NCI-H2227 (cell line): Measurements from ENCODE around the gene TBC1D1.
"Not testable (repeated sequence)": the region's sequence is repeated elsewhere in the genome, so short reads cannot be mapped to it uniquely, and the experiment has no call there.

Experiments used
- DNase-seq: peaks from one replicate; lab custom pipeline; 2025; ENCODE audit not compliant: unreplicated experiment; lab: John Stamatoyannopoulos, UW

The TBC1D1 gene

DNA sequence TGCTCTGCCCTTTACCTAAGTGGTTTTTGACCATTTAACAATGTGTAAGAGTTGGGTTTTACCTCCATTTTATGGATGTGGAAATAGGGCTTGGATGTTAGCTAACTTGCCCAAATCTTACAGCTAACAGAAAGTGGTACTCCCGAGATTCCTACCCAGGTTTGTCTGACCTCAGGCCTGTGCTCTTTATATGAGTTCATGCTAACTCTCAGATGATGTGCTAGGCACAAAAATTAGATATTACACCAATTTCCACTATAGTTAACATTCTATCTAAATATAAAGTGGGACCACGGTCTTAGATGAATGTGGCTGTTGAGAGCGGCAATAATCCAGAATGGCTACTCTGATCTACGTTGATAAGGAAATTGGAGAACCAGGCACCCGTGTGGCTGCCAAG lies 69.2 kb downstream of the TBC1D1 start, which contains the start of gene PTTG2:
TSS of gene PTTG2 (plus strand) at position 301 of the 400 bp plus-strand sequence. CDS start at position 338, 37 bp downstream.
- DNase-seq, result no peak

DNA sequence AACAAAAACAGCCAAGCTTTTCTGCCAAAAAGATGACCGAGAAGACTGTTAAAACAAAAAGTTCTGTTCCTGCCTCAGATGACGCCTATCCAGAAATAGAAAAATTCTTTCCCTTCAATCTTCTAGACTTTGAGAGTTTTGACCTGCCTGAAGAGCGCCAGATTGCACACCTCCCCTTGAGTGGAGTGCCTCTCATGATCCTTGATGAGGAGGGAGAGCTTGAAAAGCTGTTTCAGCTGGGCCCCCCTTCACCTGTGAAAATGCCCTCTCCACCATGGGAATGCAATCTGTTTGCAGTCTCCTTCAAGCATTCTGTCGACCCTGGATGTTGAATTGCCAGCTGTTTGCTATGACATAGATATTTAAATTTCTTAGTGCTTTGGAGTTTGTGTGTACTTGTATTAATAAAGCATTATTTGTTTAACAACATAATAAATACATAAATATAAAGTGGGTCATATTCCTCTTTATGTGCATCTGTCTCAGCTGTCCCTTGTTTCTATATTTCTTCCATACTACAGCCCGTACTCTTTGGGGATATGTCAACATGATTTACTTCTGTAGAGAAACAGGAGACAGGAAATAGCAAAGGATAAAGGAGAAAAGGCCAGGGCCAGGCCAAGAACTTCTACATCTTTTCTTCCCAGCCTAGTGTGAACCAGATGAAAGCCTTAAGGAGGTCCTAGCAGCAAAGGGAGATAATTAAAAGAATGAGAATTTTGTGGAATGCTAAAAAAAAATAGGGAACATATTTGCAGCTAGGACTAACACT lies 70.0 kb downstream of the TBC1D1 start:
- DNase-seq, result no peak

DNA sequence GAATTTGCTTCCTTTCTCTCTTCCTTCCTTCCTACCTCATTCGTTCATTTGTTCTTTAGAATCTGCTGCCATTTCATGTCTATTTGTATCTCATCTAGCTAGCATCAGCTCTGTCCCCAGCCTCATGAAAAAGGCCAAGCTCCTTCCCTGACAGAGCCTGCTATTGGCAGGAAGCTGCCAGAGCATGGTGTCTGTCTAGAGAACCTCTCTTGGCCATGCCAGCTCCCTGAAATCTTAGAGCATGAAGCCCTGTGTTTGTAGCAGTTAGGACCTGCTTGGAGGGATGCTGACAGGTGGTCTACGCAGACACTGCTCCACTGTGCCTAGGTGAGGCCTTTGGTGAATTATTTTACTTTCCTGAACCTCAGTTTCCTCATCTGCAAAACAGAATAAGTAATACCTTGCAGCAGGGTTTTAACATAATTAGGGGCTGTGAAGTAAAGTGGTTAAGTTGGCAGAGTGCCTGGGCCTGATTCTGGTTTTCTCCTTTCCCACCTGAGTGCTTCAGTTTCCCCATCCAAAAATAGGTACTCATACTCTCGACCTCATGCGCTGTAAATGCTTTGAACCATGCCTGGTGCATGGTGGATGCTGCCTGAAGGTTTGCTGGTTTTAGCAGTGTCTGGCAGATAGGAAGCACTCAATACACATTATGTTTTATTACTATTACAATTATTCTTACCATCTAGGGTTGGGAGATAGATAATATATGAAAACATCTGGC lies 74.0 kb downstream of the TBC1D1 start:
- no peak for DNase-seq

DNA sequence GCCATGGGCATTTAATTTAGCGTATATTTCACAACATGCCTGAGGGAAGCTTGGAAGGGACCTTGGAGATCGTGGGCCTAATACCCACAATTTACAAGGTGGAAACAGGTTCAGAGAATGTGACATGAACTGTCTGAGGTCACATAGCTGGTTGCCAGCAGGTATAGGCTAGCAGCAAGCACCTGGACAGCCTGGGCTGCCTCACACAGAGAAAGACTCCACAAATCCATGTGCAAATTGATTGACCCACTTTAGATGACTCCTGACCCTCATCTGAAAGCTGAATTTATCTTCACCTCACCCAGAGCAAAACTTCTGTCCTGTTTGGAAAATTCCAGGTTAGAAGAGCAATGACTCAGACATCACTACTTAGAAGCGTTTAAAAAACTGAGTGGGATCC lies 75.2 kb downstream of the TBC1D1 start:
- no peak for DNase-seq

DNA sequence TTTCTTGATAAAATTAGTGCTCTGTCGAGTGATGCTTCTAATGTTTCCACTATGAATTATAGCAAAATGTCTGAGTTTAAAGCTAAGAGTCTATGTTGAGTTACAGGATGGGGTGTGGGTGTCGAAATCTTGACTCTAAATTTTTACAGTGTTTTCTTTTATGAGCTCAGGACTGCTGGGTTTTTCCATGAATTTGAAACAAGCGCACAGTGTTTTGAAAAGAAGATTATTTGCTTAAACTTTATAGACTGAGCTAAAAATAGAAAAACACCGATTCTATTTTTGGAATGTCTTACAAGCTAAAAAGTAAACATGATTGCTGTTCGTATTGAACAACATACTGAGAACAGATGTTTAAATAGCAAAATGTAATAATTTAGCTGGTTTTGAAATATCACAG lies 76.9 kb downstream of the TBC1D1 start:
- no peak for DNase-seq

DNA sequence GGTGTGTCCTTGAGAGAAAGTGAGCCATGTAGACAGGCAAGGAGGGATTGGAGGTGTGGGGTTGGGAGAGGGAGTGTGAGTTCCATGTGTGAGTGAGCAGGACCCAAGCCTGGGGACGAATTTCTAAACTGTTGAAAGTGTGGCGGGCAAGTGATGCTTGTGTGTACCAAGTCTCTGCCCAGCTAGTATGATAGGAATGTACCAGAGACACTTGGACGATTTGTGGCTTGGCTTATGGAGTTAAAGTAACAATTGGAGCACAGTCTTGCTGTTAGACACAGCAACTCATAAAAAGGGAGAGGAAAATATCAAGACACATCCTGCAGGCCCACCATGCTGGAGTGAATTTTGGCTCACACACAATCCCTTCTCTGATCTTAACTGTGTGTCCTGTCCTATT lies 77.9 kb downstream of the TBC1D1 start:
- no peak for DNase-seq

DNA sequence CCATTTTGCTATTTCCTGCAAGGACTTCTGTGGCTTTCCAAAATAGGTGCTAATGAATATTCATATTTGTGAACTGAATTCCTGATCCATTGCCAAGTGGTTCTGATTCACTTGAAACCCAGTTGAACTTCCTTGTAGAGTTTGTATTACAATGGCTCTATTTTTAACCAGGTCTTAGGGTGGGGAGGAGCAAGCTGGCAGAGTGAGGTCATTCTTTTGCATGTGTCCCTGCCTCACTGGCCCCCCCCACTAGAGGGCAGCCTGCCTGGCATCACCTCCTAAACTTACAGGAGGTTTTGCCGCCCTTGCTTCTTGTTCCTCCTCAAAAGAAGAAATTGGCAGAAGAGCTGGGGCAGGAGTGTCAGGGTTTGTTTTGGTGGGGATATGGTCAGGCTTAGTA lies 79.8 kb downstream of the TBC1D1 start:
- no peak for DNase-seq

DNA sequence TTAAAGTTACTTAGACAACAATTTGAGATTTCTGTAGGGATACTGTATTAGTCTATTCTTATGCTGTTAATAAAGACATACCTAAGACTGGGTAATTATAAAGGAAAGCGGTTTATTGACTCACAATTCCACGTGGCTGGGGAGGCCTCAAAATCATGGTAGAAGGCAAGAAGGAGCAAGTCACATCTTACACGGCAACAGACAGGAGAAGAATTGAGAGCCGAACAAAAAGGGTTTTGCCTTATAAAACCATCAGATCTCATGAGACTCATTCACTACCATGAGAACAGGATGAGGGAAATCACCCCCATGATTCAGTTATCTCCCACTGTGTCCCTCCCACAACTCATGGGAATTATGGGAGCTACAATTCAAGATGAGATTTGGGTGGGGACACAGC lies 80.3 kb downstream of the TBC1D1 start:
- no peak for DNase-seq

DNA sequence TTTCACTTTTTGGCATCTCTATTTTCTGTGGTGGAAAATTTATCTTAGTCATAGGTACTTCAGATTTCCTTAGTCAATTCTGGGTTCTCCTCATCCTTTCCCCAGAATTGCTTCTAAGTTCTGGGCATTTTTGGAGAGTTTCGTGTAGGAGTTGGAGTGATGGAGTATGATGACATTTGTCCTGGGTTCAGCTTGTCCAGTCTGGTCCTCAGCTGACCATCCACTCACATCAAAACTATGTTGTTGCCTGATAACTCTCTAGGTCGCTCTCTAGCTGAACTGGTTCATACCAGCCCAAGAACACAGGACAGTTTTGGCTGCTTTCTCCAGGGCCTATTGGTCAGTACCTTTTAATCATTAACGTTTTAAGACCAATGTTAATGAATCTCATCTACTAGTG lies 82.6 kb downstream of the TBC1D1 start:
- DNase-seq, result no peak

DNA sequence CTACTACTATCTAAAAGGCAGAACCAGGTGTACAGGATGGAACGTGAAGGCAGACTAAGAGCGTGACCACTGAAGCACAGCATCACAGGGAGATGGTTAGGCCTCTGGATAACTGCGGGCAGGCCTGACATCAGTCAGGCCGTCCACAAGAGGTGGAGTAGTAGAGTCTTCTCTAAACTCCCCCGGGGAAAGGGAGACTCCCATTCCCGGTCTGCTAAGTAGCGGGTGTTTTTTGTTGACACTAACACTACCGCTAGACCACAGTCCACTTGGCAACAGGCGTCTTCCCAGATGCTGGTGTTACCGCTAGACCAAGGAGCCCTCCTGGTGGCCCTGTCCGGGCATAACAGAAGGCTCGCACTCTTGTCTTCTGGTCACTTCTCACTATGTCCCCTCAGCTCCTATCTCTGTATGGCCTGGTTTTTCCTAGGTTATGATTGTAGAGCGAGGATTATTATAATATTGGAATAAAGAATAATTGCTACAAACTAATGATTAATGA lies 84.5 kb downstream of the TBC1D1 start:
- DNase-seq, result not testable (repeated sequence)

DNA sequence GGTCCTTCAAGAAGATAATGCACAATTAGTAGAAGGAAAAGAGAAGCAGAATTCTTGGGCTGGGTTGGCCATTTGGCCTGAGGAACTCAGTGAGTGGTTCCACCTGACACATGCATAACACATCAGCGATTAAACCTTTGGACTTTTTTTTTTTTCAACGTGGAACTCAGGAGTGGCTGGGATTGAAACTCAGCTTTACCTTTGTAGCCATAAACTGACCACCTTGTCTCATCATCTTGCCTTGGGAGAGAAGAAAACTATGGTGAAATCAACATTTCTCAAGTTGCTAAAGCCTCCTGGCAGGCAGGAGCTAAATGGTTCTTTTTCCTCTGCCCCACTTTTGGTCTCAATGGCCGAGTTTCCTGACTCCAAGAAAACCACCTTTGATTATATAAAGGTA lies 85.6 kb downstream of the TBC1D1 start:
- DNase-seq, result no peak

DNA sequence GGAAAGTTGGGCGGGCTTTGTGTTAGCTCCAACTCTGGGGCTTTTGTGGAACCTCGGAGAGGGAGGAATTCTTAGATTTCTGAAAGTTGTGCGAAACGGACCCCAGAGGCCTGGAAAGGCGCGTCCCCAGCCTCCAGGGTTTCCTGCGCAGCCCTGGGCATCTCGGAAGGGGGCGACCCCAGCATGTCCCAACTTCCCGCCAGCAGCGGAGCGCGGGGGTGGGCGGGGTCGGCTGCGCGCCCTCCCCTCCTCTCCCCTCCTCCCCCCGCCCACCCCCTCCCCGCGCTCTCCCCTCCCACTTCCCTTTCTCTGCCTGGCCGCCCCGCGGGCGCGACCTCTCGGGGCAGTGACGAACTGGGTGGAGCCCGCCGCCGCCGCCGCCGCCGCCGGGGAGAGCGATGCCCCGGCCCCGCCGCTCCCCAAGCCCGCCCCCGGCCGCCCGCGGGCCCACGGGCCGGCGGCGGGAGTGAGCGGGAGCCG lies 86.1 kb downstream of the TBC1D1 start:
- peak; percentile 72 for DNase-seq

DNA sequence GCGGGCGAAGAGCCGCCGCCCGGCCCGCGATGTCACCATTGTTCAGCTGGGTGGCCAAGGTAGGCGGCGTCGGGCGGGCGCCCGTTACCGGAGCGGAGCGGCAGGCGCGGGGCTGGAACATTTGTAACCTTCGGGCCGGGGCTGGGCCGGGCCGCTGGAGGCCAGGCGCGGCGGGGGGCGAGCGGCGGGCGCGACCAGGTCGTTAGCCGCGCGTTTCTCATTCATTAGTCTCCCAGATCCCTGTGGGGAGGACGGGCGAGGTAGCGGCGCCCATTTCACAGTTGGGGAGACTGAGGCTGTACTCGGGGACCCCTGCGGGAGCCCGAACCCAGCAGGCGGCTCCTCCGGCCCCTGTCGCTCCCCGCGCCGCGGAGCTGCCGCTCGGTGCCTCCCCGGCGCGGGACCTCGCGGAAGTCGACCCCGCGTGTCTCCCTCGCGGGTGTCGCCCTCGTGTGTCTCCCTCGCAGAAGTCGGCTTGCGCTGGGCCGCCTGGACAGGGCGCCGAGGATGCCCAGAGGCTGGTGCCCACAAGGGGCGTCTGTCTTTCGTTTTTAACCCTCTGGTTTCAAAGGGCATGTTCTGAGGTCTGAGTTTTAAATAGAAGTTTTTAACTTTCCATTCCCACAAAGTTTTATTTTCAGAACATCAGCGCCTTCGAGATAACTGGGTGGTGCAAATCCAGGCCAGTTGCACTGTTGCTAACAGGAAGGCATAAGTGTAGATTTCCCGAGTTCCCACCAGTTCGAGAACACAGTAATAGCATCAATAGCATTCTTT lies 86.8 kb downstream of the TBC1D1 start:
- peak; percentile 49 for DNase-seq

DNA sequence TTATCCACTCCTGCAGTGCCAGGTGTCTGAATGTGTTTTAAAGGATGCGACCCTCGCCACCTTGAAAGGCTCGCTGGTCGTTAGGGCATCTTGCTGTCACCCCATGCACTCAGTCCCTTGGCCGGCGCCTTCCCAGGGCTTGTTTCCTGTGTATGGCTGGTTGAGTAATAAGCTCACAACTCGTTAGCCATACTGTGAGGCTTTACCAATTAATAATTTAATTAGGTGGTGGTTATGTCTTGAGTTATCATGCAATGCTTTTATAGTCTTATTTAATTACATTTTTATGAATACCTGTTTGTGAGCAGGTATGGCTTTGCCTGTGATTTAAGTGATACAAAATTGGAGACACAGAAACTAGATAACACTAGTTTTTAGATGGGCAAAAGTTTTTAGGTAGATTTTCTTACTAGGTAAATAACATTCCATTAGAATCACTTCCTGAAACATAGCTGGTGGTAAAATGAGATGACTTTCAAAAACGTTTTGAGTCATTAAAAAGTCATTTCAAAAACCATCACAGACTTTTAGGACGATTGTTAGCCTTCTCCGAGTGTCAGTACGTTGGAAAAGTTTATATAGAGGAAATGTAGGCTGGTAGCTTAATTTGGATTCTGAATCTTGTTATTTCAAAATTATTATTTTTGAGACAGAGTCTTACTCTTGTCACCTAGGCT lies 87.5 kb downstream of the TBC1D1 start:
- DNase-seq, result peak; percentile 26

DNA sequence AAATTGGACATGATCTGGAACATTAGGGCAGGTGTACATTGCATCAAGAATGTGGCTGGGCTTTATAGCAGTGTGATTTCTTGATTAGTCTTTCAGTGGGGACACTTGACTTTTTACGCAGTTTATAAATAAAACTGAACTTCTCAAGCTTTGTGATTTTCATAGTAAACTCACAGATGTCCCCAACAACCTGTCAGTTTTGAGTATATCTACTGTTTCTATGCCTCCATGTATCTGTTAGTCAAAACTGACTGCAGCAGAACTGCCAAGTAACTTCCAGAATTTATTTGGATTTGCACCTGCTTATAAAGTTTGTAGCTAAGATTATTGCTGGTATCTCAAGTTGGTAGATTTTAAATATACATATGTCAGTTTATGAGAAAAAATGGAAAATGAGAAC lies 89.4 kb downstream of the TBC1D1 start:
- DNase-seq, result no peak

DNA sequence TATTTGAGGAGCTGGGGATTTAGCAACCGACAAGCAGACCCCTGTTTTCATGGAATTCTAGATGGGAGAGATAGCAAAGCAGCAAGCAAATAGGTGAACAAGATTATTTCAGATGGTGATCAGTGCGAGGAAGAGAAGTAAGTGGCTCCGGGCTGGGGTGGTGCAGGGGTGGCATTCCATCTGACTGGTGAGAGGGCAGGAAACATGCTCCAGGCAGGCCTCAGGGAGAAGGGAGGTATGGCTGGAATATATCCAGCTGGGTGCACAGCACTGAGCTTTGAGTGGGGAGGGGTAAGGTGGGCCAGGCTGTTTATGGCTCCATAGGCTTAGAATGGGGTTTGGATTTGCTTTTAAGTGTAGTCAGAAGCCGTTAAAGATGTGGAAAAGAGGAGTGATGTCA lies 90.5 kb downstream of the TBC1D1 start:
- DNase-seq, result no peak

DNA sequence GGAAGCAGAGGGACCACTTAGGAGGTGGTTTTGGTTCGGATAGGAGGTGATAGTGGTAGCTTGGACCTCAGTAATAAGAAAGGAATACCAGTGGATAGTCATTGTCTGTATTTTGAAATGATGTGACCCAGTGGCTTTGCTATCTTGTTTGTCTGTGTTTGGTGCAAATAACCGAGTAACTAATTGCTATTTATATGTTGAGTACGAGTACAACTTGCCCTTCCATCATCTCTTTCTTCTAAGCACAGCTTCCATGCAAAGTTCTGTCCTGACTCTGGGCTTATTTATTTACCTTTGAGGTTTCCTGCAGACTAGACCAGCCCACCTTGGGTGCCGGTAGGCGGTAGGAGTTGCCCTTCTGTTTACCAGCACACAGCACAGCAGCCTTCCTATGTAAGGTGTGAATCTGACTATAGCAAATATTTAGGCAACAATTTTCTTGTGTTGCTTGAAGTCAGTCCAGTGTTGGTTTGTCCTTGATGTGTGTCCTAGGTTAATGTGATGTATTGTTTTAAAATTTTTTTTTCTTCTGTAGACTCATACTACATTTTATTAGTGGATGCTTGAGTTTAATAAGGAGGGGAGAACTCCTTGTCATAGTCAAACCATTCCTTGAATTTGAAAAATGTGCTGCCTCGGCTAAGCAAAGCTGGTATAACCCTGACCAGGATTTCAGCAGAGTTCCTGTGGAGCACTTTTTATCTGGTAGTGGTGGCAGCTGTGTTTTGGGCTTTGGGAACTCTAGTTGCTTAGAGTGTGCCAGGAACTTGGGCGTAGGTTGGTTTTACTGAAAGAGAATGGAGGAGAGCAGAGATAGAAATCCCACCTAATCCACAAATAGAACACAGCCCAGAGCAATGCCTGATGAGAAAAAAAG lies 91.2 kb downstream of the TBC1D1 start:
- no peak for DNase-seq

DNA sequence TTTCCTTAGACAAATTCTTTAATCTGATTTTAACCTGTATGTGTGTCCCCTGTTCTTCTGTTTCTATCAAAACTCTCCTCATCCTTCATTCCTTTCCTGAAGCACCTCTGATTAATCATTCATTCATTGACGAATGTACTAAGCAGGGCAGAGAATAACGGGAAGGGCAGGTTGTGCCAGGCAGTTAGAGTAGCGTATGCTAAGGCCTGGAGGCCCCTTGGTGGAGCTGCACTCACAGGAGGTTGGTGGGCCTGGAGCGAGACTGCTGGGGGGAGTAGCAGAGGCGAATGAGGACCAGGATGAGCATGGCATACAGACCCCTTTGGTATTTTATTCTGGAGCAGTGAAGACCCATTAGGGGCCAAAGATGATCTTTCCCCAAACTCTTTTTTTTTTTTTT lies 91.9 kb downstream of the TBC1D1 start:
- no peak for DNase-seq

DNA sequence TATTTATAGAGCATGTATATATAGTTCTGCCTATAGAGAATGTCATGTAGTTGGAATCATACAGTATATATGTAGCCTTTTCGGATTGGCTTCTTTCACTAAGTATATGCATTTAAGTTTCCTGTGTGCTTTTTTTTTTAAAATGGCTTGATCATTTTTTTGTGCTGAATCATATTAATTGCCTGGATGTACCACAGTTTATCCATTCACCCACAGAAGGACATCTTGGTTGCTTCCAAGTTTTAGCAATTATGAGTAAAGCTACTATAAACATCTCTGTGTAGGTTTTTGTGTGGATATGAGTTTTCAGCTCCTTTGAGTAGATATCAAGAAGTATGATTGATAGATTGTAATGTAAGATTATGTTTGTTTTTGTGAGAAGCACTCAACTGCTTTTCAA lies 93.1 kb downstream of the TBC1D1 start:
- DNase-seq, result no peak

DNA sequence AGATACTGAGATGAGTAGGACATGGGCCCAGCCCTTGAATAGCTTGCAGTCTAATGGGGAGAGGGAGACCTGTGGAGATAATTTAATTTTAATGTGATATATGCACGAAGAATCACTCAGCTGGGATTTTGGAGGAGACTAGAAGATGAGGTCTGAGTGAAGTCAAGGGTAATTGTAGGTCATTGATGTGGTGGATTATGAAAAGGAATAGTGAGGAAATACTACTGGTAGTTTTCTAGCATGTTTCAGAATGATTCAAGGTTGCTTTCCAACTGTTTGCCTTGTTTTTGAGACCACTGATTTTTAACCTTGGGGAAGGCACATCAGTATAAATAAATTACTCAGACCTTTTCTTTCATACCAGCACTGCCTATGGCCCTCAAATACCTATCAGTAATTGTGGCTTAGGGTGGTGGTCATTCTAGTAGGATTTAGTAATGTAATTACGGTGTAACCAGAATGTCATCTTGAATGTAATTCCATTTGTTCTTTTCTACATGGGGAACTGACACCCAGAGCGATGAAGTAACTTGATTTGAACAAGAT lies 94.9 kb downstream of the TBC1D1 start:
- peak; percentile 27 for DNase-seq
